Esophagus squamous epithelium (tissue), 4 donors: ENCODE results near the gene BLOC1S5.
A peak's percentile ranks its signal among the peaks of the same experiment; 100 is the strongest.

Source experiments
- POLR2A ChIP-seq, 4 donors: fragments of 450-650 bp; IDR thresholded peaks; one replicate each; pipeline ENCODE4 v1.6.1; 2017; ENCODE audit warnings: antibody characterized with exemption in 4 of 4, mild to moderate bottlenecking in 4 of 4, moderate library complexity in 3 of 4
- TF ChIP-seq, protein P1 (sequence below), 6 experiments: fragments of 450-650 bp in 4 of 6; fragments of 200-600 bp in 2 of 6; sonication (generic) in 2 of 6; IDR thresholded peaks; one replicate each; pipeline ENCODE4 v1.5.1; 2016 to 2019; ENCODE audit warnings: antibody characterized with exemption in 6 of 6, mild to moderate bottlenecking in 4 of 6, moderate library complexity in 4 of 6

DNA sequence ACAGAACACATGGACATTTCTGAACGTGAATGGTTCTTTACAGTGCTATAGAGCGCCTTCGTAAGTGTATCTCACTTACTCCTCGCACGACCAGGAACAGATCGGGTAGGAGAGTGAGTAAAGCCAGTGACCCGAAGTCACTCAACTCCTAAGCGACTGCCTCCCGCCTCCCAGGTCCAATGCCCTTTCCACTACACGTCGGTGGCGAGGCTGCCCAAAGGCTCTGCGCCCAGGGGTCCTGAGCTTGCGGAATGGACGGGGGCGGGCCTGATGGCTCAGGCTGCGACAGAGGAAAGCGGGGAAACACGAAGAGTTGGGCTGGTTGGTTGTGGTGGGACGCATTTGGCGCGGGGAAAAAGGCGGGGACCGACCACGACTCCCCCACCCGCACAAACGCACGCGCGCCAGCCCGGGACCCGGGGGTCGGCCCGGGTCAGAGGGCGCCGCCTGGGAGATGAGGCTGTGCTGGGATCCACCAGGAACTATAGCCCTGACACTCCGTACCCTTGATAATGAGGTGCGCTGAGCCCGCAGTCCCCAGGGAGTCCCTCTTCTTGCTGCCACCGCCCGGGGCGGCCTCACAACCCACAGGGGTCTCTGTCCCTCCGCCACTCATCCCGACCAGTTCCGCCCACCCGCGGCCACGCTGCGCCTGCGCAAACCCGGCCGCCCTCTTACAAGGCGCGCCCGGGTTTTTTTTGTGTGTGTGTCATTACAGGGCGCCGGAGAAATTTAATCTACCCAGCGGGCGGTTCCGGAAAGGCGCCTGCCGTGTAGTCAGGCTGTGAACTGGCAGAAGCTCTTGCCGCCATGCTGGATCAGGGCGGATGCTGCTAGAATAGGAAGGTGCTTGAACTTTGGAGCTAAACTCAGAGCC lies at the start of gene BLOC1S5:
- TF ChIP-seq, protein P1, sequence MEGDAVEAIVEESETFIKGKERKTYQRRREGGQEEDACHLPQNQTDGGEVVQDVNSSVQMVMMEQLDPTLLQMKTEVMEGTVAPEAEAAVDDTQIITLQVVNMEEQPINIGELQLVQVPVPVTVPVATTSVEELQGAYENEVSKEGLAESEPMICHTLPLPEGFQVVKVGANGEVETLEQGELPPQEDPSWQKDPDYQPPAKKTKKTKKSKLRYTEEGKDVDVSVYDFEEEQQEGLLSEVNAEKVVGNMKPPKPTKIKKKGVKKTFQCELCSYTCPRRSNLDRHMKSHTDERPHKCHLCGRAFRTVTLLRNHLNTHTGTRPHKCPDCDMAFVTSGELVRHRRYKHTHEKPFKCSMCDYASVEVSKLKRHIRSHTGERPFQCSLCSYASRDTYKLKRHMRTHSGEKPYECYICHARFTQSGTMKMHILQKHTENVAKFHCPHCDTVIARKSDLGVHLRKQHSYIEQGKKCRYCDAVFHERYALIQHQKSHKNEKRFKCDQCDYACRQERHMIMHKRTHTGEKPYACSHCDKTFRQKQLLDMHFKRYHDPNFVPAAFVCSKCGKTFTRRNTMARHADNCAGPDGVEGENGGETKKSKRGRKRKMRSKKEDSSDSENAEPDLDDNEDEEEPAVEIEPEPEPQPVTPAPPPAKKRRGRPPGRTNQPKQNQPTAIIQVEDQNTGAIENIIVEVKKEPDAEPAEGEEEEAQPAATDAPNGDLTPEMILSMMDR (IDR thresholded peaks at IDR 0.05): peak in 4 of 6 experiments; percentile 5 to 43 (median 25)
- TF ChIP-seq POLR2A (IDR thresholded peaks at IDR 0.05): peak in 3 of 4 donors; percentile 64 to 77 (median 69)
